Left hindlimb (tissue), 1 donor: ENCODE data around the gene GPT2.

Experiments
- DNase-seq: peaks from one replicate; pipeline ENCODE4 v3.0.0-alpha.2; 2018

Gene GPT2

GRCh38 chr16:46883690-46884512 lies at the start of gene GPT2:
TSS of gene GPT2 (plus strand) at chr16:46884362. CDS start at chr16:46884716, 354 bp downstream.
- DNase-seq: peak; percentile 97

DNA sequence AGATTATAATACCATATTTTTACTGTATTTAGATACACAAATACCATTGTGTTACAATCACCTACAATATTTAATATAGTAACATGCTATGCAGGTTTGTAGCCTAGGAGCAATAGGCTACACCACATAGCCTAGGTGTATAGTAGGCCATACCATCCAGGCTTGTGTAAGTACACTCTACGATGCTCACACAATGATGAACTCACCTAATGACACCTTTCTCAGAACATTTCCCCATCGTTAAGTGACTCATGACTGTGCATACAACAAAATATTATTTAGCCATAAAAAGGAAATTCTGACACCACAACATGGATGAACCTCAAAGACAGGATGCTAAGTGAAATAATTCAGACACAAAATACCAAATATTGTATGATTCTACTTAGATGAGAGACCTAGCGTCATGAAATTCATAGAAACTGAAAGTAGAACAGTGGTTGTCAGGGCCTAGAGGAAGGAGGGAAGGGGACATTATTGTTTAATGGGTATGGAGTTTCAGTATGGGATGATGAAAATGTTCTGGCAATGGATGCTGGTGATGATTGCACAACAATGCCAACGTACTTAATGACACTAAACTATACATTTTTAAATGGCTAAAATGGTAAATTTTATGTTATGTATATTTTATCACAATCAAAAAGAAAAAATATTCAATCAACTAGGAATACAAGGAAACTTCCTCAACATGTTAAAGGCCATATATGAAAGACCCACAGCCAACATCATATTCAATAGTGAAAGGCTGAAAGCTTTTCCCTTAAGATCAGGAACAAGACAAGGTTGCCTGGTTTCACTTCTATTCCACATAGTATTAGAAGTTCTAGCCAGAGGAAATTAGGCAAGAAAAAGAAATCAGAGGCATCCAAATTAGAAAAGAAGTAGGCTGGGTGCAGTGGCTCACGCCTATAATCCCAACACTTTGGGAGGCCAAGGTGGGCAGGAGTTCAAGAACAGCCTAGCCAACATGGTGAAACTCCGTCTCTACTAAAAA lies 47.3 kb upstream of the GPT2 start:
- no peak for DNase-seq

GRCh38 chr16:46839986-46840443 lies 44.1 kb upstream of the GPT2 start:
- DNase-seq: no peak

DNA sequence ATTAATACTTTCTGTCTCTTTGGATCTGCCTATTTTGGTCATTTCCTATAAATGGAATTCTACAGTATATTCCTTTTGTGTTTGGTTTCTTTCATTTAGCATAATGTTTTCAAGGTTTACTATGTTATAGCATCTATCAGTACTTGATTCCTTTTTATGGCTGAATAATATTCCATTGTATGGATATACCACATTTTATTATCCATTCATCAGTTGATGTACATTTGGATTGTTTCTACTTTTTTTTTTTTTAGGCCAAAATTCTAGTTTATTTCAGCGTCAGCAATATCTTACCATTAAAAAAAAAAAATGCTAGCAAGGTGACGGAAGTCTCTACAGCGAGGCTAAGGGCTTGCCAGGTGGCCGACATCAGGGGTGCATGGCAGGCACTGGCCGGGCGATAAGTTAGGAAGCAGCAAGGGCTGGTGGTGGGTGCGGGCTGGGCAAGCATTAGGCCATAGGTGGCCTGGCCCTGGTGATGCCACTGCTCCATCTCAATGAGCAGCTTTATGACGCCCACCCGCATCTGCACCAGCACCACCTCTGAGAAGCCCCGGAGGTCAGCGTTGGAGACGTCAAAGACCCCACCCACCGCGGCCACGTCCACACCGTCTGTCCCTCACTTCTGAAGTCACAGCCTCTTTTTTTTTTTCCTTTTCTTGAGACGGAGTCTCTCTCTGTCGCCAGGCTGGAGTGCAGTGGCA lies 41.8 kb upstream of the GPT2 start:
- DNase-seq: no peak

GRCh38 chr16:46843898-46844642 lies 40.1 kb upstream of the GPT2 start:
- no peak for DNase-seq

GRCh38 chr16:46844771-46845170 lies 39.4 kb upstream of the GPT2 start:
- no peak for DNase-seq

- DNase-seq: no peak
These were observed 38.2 kb upstream of the GPT2 start for GRCh38 chr16:46845952-46846351.

GRCh38 chr16:46848768-46849764 lies 35.1 kb upstream of the GPT2 start:
- no peak for DNase-seq

DNA sequence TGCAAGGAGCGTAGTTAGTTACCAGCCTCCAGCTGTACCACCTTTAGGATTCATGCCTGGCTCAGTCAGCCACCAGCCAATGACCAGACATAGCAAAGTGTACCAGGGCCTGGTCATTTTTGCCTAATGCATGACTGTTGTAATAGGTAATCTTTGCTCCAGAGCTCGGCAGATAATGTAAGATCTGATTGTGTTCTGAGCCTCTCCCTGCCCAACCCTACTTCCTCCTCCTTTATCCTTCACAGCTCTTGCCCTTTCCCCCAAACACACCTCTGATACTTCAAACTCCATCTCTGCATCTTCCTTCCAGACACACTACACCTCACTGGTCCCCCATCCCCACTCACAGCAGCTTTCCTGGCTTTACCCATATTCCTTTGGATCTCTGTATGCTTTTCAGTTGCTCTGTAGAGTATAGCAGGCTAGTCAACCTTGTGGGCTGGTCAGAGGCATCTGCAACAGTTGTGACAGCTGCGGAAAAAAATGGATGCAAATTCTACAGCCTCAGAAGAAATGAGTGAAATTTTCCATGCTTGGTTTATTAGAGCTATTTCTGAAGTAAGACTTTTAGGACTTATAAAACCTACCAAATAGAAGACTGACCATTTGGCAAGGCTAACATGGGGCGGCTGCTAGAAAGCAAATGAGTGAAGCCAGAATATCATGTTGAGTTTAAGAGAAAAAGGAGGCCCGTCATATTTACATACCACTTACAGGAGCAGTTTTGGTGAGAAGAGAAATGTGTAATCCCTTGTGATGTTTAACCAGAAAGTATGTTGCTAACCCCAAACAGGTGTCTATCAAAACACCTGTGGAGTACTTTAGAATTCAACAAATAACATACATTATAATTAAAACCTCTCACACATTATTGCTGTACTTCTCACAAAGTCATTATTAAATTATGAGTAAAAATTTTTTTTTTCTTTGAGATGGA lies 33.3 kb upstream of the GPT2 start:
- no peak for DNase-seq

DNA sequence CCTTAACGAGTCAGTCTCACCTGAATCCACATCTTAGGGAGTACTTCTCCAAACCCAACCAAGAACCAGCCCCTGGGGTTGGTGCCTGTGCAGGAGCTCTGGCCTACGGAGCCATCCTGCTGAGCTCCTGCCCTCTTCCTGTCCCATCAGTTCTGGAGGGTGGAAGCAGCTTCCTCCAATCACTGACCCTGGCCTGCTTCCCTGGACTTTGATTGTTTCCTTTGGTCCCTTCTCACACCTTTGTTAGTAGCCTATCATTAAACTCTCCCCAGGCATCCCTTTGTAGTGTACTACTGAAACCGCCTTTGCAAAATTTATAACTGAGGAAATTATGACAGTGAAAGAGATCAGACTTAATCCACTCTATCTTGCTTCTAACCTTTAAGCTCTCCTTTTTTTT lies 32.0 kb upstream of the GPT2 start:
- no peak for DNase-seq

DNA sequence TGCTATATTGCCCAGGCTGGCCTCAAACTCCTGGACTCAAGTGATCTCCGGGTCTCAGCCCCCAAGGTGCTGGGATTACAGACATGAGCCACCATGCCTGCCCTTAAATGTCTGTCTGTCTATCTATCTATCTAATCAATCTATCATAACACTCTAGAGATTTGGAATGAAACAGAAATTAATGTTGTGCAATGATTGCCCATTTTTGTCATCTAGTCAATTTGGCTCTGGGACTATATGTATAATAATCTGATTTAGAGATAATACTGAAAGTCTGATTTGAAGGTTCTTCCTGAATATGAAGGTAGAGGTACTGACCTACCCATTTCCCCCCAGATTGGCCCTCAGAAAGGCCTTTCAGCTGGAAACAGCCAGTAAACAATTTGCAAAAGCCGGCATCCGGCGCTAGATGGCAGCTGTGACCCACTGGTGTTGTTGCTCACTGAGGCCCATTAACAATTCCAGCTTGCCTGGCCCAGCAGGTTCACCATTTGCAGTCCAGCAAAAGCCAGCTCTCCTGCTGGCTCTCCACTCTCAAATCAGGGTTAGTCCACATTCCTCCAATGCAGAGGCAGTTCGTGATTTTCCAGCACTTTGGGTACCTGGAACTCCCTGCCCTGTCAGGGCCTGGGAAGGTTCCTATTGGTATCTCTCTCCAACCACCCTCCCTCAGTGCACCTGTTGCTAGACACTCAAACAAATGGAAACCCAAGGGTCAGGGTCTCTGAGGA lies 30.3 kb upstream of the GPT2 start:
- peak; percentile 65 for DNase-seq

DNA sequence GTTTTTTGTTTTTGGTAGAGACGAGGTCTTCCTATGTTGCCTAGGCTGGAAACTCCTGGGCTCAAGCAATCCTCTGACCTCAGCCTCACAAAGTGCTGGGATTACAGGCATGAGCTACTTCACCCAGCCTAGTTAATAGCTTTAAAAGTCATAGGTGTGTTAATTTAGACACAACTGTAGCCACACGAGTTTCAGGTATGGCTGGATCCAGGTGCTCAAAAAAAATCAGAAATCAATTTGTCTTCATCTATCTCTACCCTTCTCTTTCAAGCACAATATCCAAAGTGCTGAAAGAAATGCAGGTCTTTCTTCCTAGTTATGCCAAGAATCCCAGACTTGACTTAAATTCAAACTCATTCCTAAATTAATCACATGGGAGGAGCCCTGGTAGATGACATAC lies 29.3 kb upstream of the GPT2 start:
- no peak for DNase-seq

DNA sequence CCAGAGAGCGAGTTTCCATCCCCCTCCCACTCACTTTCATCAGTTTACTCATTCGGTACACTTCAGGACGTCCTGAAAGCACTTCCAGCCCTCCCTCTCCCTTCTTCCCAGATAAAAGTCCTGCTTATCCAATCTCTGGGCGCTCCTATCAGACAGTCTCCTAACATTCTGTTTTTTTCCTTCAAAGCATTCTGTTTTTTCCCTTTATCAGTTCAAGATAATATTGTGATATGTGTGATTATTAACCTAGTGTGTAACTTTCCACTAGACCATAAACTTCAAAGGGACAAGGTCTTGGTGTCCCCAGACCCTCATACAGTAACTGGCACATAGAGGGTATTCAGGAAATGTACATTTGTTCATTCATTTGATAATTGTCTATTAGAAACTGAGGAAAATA lies 28.8 kb upstream of the GPT2 start:
- DNase-seq: no peak

- DNase-seq: no peak
These were observed 26.7 kb upstream of the GPT2 start for GRCh38 chr16:46857368-46857945.

- DNase-seq: no peak
These were observed 26.0 kb upstream of the GPT2 start for GRCh38 chr16:46858151-46858550.

GRCh38 chr16:46859719-46860152 lies 24.4 kb upstream of the GPT2 start:
- no peak for DNase-seq

GRCh38 chr16:46862555-46863447 lies 21.4 kb upstream of the GPT2 start:
- DNase-seq: no peak
